ENCODE data around the gene MAP7D2. TPM values are rescaled to one million over a fixed set of nuclear protein-coding genes. Genes with fewer than 3 reads are reported as not detected.

The MAP7D2 gene
- total RNA-seq, 4 donors from 2014 or later = 0.19 to 0.83 (median 0.44) TPM

GRCh38 chrX:20063153-20063552 is 53.6 kb downstream of the MAP7D2 start:
- peaks cover 6 to 13% (median 11%) of the 10 kb centered on the region in 4 donors for H3K4me1 ChIP-seq
- intact Hi-C loops (cut with DNase I) = loop anchor here (10.0 kb wide), 1 partner anchor 158 kb away; no protein-coding TSS in a partner anchor
- H3K27ac ChIP-seq (replicated peaks in 1 of 4) = no peak overlapping the region
- H3K27me3 ChIP-seq = no peaks in the 10 kb centered on the region
- H3K36me3 ChIP-seq = no peaks in the 10 kb centered on the region
- no peak for DNase-seq (ENCODE audit: extremely low spot score)
- H3K9me3 ChIP-seq = no peaks in the 10 kb centered on the region
- H3K4me3 ChIP-seq = no peak overlapping the region
- TF ChIP-seq CTCF (IDR thresholded peaks at IDR 0.05) (no peak), POLR2AphosphoS5 (IDR thresholded peaks at IDR 0.05) (no peak), EP300 (IDR thresholded peaks at IDR 0.05) (no peak), POLR2A (IDR thresholded peaks at IDR 0.05; ENCODE audit: low read depth) (no peak)
- WGBS = 92% methylated on average over 9 of the region's 10 CpGs

GRCh38 chrX:20061855-20062254 is 54.9 kb downstream of the MAP7D2 start:
- WGBS = 75% methylated on average over 1 of the region's 1 CpG
- H3K36me3 ChIP-seq = no peaks in the 10 kb centered on the region
- no peak for DNase-seq (ENCODE audit: extremely low spot score)
- no peak overlapping the region for H3K4me3 ChIP-seq
- H3K27ac ChIP-seq (replicated peaks in 1 of 4) = no peak overlapping the region
- H3K4me1 ChIP-seq = peaks cover 0 to under 1% (median 0%) of the 10 kb centered on the region in 4 donors
- intact Hi-C loops (cut with DNase I) = loop anchor here (10.0 kb wide), 1 partner anchor 157 kb away; no protein-coding TSS in a partner anchor
- TF ChIP-seq POLR2AphosphoS5 (IDR thresholded peaks at IDR 0.05) (no peak), CTCF (IDR thresholded peaks at IDR 0.05) (no peak), EP300 (IDR thresholded peaks at IDR 0.05) (no peak), POLR2A (IDR thresholded peaks at IDR 0.05; ENCODE audit: low read depth) (no peak)
- H3K27me3 ChIP-seq = no peaks in the 10 kb centered on the region
- no peaks in the 10 kb centered on the region for H3K9me3 ChIP-seq

GRCh38 chrX:20060961-20061748 is 55.6 kb downstream of the MAP7D2 start:
- no peak for TF ChIP-seq POLR2A (IDR thresholded peaks at IDR 0.05; ENCODE audit: low read depth)
- no peak for TF ChIP-seq EP300 (IDR thresholded peaks at IDR 0.05)
- TF ChIP-seq POLR2AphosphoS5 (IDR thresholded peaks at IDR 0.05) = no peak
- no peak for TF ChIP-seq CTCF (IDR thresholded peaks at IDR 0.05)
- WGBS = 76% methylated on average over 5 of the region's 5 CpGs
- intact Hi-C loops (cut with DNase I) = loop anchor here (10.0 kb wide), 1 partner anchor 156 kb away; no protein-coding TSS in a partner anchor
- no peak for DNase-seq (ENCODE audit: extremely low spot score)
- Histone ChIP-seq H3K4me1 (no peaks in the 10 kb centered on the region), H3K27ac (replicated peaks in 1 of 4) (no peak overlapping the region), H3K27me3 (no peaks in the 10 kb centered on the region), H3K9me3 (no peaks in the 10 kb centered on the region), H3K36me3 (no peaks in the 10 kb centered on the region), H3K4me3 (no peak overlapping the region)

GRCh38 chrX:20059467-20060128 is 57.1 kb downstream of the MAP7D2 start:
- no peaks in the 10 kb centered on the region for H3K4me1 ChIP-seq
- H3K27me3 ChIP-seq = no peaks in the 10 kb centered on the region
- DNase-seq (ENCODE audit: extremely low spot score) = no peak
- 78% methylated on average over 5 of the region's 5 CpGs for WGBS
- no peak overlapping the region for H3K4me3 ChIP-seq
- no peaks in the 10 kb centered on the region for H3K36me3 ChIP-seq
- H3K27ac ChIP-seq (replicated peaks in 1 of 4) = no peak overlapping the region
- no peaks in the 10 kb centered on the region for H3K9me3 ChIP-seq
- intact Hi-C loops (cut with DNase I) = loop anchor here (10.0 kb wide), 1 partner anchor 155 kb away; no protein-coding TSS in a partner anchor
- TF ChIP-seq EP300 (IDR thresholded peaks at IDR 0.05) = no peak
- TF ChIP-seq POLR2A (IDR thresholded peaks at IDR 0.05; ENCODE audit: low read depth) = no peak
- TF ChIP-seq CTCF (IDR thresholded peaks at IDR 0.05) = no peak
- no peak for TF ChIP-seq POLR2AphosphoS5 (IDR thresholded peaks at IDR 0.05)

Measured in esophagus muscularis mucosa (tissue), 4 donors.